Liver (tissue), 9 donors: ENCODE results near the gene SPRED1. TPM values are rescaled to one million over a fixed set of nuclear protein-coding genes. Genes with fewer than 3 reads are reported as not detected.

ENCODE experiments used
- DNase-seq: peaks from one replicate; pipeline ENCODE4 v3.0.0-alpha.2; 2017; ENCODE audit warnings: low spot score
- H3K27ac ChIP-seq, 2 donors: one replicate each; pipeline ENCODE4 v1.7.0; 2013; ENCODE audit warnings: inconsistent platforms in 2 of 2, low read length in 2 of 2, control low read depth in 1 of 2, low read depth in 1 of 2, mild to moderate bottlenecking in 1 of 2
- H3K27me3 ChIP-seq, 4 donors: one replicate each; pipeline versions ENCODE4 v1.6.1 to v1.7.0; 2013; ENCODE audit warnings: low read length in 3 of 4, inconsistent platforms in 1 of 4, mild to moderate bottlenecking in 1 of 4, moderate library complexity in 1 of 4; ENCODE audit not compliant: control insufficient read depth in 4 of 4, insufficient read depth in 4 of 4
- H3K36me3 ChIP-seq, 4 donors: one replicate each; pipeline versions ENCODE4 v1.6.1 to v1.7.0; 2013; ENCODE audit warnings: low read length in 3 of 4, mild to moderate bottlenecking in 3 of 4, low read depth in 1 of 4, moderate library complexity in 1 of 4; ENCODE audit not compliant: control insufficient read depth in 4 of 4, insufficient read depth in 3 of 4
- H3K4me1 ChIP-seq, 4 donors: one replicate each; pipeline versions ENCODE4 v1.6.1 to v1.7.0; 2013; ENCODE audit warnings: low read length in 3 of 4, mild to moderate bottlenecking in 3 of 4, moderate library complexity in 1 of 4; ENCODE audit not compliant: control insufficient read depth in 4 of 4, insufficient read depth in 4 of 4
- H3K4me3 ChIP-seq, 3 donors: one replicate each; pipeline versions ENCODE4 v1.6.1 to v1.7.0; 2013; ENCODE audit warnings: low read length in 3 of 3, control low read depth in 1 of 3, low read depth in 1 of 3, mild to moderate bottlenecking in 1 of 3
- H3K9ac ChIP-seq, 2 donors: one replicate each; pipeline ENCODE4 v1.7.0; 2013; ENCODE audit warnings: low read length in 2 of 2, mild to moderate bottlenecking in 2 of 2, moderate library complexity in 2 of 2, control low read depth in 1 of 2, low read depth in 1 of 2
- H3K9me3 ChIP-seq, 4 donors: one replicate each; pipeline versions ENCODE4 v1.6.1 to v1.7.0; 2013; ENCODE audit warnings: low read length in 3 of 4; ENCODE audit not compliant: control insufficient read depth in 4 of 4
- ATF3 ChIP-seq: IDR thresholded peaks from 2 replicates; pipeline ENCODE4 v1.6.1; 2016; ENCODE audit warnings: antibody characterized with exemption
- CTCF ChIP-seq: fragments of 150-350 bp; IDR thresholded peaks from 2 replicates; pipeline ENCODE4 v1.5.1; 2017; ENCODE audit warnings: improper control_type of control experiment, low read depth, low read length; ENCODE audit not compliant: missing input control
- EGR1 ChIP-seq, 2 donors: IDR thresholded peaks; 2 replicates each; pipeline ENCODE4 v1.6.1; 2016 to 2018; ENCODE audit warnings: antibody characterized with exemption in 2 of 2, low read depth in 2 of 2
- FOXA1 ChIP-seq: IDR thresholded peaks from 2 replicates; pipeline ENCODE4 v1.6.1; 2016; ENCODE audit warnings: antibody characterized with exemption
- FOXA2 ChIP-seq: IDR thresholded peaks from 2 replicates; pipeline ENCODE4 v1.6.1; 2016; ENCODE audit warnings: antibody characterized with exemption
- GABPA ChIP-seq, 2 donors: IDR thresholded peaks in 1 of 2; conservative IDR thresholded peaks in 1 of 2; 2 replicates each; pipeline ENCODE4 v1.6.1; 2016; ENCODE audit warnings: antibody characterized with exemption in 2 of 2, mild to moderate bottlenecking in 1 of 2, moderate library complexity in 1 of 2
- HNF4A ChIP-seq, 2 donors: conservative IDR thresholded peaks; 2 replicates each; pipeline ENCODE4 v1.6.1; 2016; ENCODE audit warnings: antibody characterized with exemption in 2 of 2, mild to moderate bottlenecking in 2 of 2
- JUND ChIP-seq, 2 donors: IDR thresholded peaks; 2 replicates each; pipeline ENCODE4 v1.6.1; 2016; ENCODE audit warnings: antibody characterized with exemption in 2 of 2
- MAX ChIP-seq: IDR thresholded peaks from 2 replicates; pipeline ENCODE4 v1.6.1; 2016; ENCODE audit warnings: antibody characterized with exemption
- NR2F2 ChIP-seq: IDR thresholded peaks from 2 replicates; pipeline ENCODE4 v1.6.1; 2016; ENCODE audit warnings: antibody characterized with exemption
- RAD21 ChIP-seq, 2 donors: IDR thresholded peaks; 2 replicates each; pipeline ENCODE4 v1.6.1; 2016; ENCODE audit warnings: antibody characterized with exemption in 2 of 2, mild to moderate bottlenecking in 2 of 2
- REST ChIP-seq: IDR thresholded peaks from 2 replicates; pipeline ENCODE4 v1.6.1; 2016; ENCODE audit warnings: antibody characterized with exemption, mild to moderate bottlenecking
- RXRA ChIP-seq, 2 donors: IDR thresholded peaks; 2 replicates each; pipeline ENCODE4 v1.6.1; 2017 to 2018; ENCODE audit warnings: antibody characterized with exemption in 2 of 2, mild to moderate bottlenecking in 1 of 2
- SP1 ChIP-seq: IDR thresholded peaks from 2 replicates; pipeline ENCODE4 v1.6.1; 2018; ENCODE audit warnings: antibody characterized with exemption, mild to moderate bottlenecking
- TAF1 ChIP-seq: conservative IDR thresholded peaks from 2 replicates; pipeline ENCODE4 v1.6.1; 2016; ENCODE audit warnings: antibody characterized with exemption, mild to moderate bottlenecking
- YY1 ChIP-seq: IDR thresholded peaks from 2 replicates; pipeline ENCODE4 v1.6.1; 2016; ENCODE audit warnings: antibody characterized with exemption, mild to moderate bottlenecking
- ZBTB33 ChIP-seq: IDR thresholded peaks from 2 replicates; pipeline ENCODE4 v1.6.1; 2016; ENCODE audit warnings: antibody characterized with exemption
- WGBS: extraction: QIAGEN DNeasy Blood & Tissue Kit; methylation state at CpG from one replicate; pipeline ENCODE4 v1.1.7; 2013; 5-methylcytosine and 5-hydroxymethylcytosine counted together
- polyA plus RNA-seq, 2 donors: library from polyadenylated mRNA; stranded (reverse) in 1 of 2; unstranded in 1 of 2; fragments of 200-250 nt in 1 of 2; fragments of >200 nt in 1 of 2; fragmentation: Nextera tagmentation in 1 of 2; extraction: Ambion mirVana in 1 of 2; gene quantifications; one replicate each; pipeline versions ENCODE4 v1.2.1 to v1.2.3, GENCODE V29; 2013 to 2015
- total RNA-seq, 2 donors: library from RNA; depleted of rRNA; stranded (reverse); fragments of >200 nt; gene quantifications; one replicate each; pipeline ENCODE4 v1.2.3, GENCODE V29; 2014
- donor health status: healthy.
- donor health status: healthy.
- donor health status: healthy.
- donor health status: healthy.
- donor health status: healthy.

SPRED1 gene
- total and polyA plus RNA-seq, 4 donors, result 1.2 to 7.7 (median 4.4) TPM

- Histone ChIP-seq H3K9ac (no peak overlapping the region), H3K4me1 (no peaks in the 10 kb centered on the region), H3K36me3 (peaks cover 0 to 6% (median 0%) of the 10 kb centered on the region in 4 donors), H3K27ac (no peak overlapping the region), H3K9me3 (no peaks in the 10 kb centered on the region), H3K27me3 (no peaks in the 10 kb centered on the region), H3K4me3 (no peak overlapping the region)
- DNase-seq, result no peak
- TF ChIP-seq ZBTB33 (no peak), ATF3 (no peak), REST (no peak), FOXA1 (no peak), FOXA2 (no peak), JUND (IDR thresholded peaks at IDR 0.05) (no peak), SP1 (no peak), EGR1 (IDR thresholded peaks at IDR 0.05; ENCODE audit: low read depth in 2 of 2) (no peak), CTCF (no peak), RAD21 (IDR thresholded peaks at IDR 0.05) (no peak), YY1 (no peak), MAX (no peak), NR2F2 (no peak), RXRA (IDR thresholded peaks at IDR 0.05) (no peak), TAF1 (no peak)
Measured at GRCh38 chr15:38320181-38320580, 67.5 kb downstream of the SPRED1 start.

GRCh38 chr15:38320866-38321265 lies 68.2 kb downstream of the SPRED1 start:
- Histone ChIP-seq H3K4me1 (no peaks in the 10 kb centered on the region), H3K27me3 (no peaks in the 10 kb centered on the region), H3K36me3 (peaks cover 0 to 6% (median 1%) of the 10 kb centered on the region in 4 donors), H3K27ac (no peak overlapping the region), H3K9me3 (no peaks in the 10 kb centered on the region), H3K9ac (no peak overlapping the region), H3K4me3 (no peak overlapping the region)
- WGBS, result 80% methylated on average over 2 of the region's 2 CpGs
- DNase-seq, result no peak
- TF ChIP-seq ATF3 (no peak), FOXA2 (no peak), FOXA1 (no peak), GABPA (IDR thresholded peaks at IDR 0.05 in 1 of 2, conservative IDR thresholded peaks at IDR 0.05 in 1 of 2) (no peak), YY1 (no peak), REST (no peak), HNF4A (conservative IDR thresholded peaks at IDR 0.05) (no peak), RXRA (IDR thresholded peaks at IDR 0.05) (no peak), NR2F2 (no peak), EGR1 (IDR thresholded peaks at IDR 0.05; ENCODE audit: low read depth in 2 of 2) (no peak), TAF1 (no peak), ZBTB33 (no peak), JUND (IDR thresholded peaks at IDR 0.05) (no peak)
